Measurements from ENCODE around the gene SEMA6A. TPM values are rescaled to one million over a fixed set of nuclear protein-coding genes. Genes with fewer than 3 reads are reported as not detected.

Gene SEMA6A
- total and polyA plus RNA-seq, 2 experiments from 2014 or later = 233 to 400 TPM

DNA sequence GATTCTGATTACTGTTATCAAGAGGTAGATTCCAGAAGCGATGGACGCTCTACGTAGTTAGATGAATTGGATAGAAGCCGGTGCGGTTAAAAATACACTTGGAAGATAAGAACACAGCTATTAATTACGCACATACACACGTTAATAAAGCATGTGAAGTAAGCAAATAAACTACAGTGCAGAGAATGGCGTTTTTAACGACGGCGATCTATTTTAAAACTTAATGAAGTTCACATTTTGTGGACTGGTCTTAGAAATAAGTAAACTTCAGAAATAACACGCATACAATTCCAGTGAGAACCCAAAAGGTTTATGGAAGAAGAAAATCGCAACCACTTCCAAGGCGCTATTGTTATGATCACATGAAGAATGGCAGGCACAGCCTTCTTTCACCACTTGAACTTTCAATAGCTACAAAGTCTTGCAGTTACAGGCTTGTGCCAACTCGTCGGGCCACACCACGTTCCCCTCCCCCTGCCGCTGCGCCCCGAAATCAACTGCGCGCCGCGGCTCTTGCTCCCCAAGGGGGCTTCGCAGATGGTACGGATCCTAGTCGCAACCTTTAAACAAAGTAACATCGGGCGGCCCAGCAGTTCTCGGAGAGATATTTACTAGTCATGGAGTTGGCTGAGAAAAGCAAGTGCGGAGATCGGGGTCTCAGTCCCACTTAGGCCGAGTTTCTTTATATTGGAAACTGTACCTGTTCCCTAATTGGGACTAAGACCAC lies 866 bp upstream of the SEMA6A start:
- TF ChIP-seq POLR2AphosphoS5 (IDR thresholded peaks at IDR 0.05; ENCODE audit: low read depth) (0 out of 2 replicates have a peak, but pooled peaks have one; percentile 16), ZNF114 (CRISPR knock-in tag; IDR thresholded peaks at IDR 0.05) (no peak)
- H3K9me2 ChIP-seq (ENCODE audit: insufficient read depth) = no peaks in the 10 kb centered on the region
- H3K27me3 ChIP-seq (ENCODE audit: insufficient read depth) = no peaks in the 10 kb centered on the region
- H3K79me2 ChIP-seq (replicated peaks; ENCODE audit: insufficient read depth) = peaks cover 52% of the 10 kb centered on the region
- peaks cover 4% of the 10 kb centered on the region; the same call in 1 of the 2 replicates for H3F3A ChIP-seq (replicated peaks; ENCODE audit: low read depth)
- peaks cover 17% of the 10 kb centered on the region for H4K20me1 ChIP-seq (replicated peaks; ENCODE audit: insufficient read depth)
- peak overlapping the region; percentile 4; the same call in 1 of the 2 replicates for H2AFZ ChIP-seq
- Mint-ChIP-seq H3K36me3 (ENCODE audit: low read depth) (peaks cover 29% of the 10 kb centered on the region), H3K4me3 (peak overlapping the region; percentile 99), H3K9me3 (no peaks in the 10 kb centered on the region; the same call in 2 of the 3 replicates), H3K27ac (peak overlapping the region; percentile 98), H3K4me1 (peaks cover 29% of the 10 kb centered on the region), H3K27me3 (ENCODE audit: insufficient read depth, low read depth, poor library complexity) (peaks cover 20% of the 10 kb centered on the region)
- ATAC-seq (peak; percentile 5), DNase-seq (ENCODE audit: low spot score) (peak; percentile 62)
- H3K36me3 ChIP-seq (ENCODE audit: insufficient read depth) = no peaks in the 10 kb centered on the region; the same call in 1 of the 2 replicates
- H3K4me2 ChIP-seq = peak overlapping the region; percentile 90
- H3K4me3 ChIP-seq = peak overlapping the region; percentile 98
- H3K4me1 ChIP-seq (ENCODE audit: insufficient read depth) = peaks cover 29% of the 10 kb centered on the region
- peak overlapping the region; percentile 95 for H3K27ac ChIP-seq (ENCODE audit: low read depth)

DNA sequence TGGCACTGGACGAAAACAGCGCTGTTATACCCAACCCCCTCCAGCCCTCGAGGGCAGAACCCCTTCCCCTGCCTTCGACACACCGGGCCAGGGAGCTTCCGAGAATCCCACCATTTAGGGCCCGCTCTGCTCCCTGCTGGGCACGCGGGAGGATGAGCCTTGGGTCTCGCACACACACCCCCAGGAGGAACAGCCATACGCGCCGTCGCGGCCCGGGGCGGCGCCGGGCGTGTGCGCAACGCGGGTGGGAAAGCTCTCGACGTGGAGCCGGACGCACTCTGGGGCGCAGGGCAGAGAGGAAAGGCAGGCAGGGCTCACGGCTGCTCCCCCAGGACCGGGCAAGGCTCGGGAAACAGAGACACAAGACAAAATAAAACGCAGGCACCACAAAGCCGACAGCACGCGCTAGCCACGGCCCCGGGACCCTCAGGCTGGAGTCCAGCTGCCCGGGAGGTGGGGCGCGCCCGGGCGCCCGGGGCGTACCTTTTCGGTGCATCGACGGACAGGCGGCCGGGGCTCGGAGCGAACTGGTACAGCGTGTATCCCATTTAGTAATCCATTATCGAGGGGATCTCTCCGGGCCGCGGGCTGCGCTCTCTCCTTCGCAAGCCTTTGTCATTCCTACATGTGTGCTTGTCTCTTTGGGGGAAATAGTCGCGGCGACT lies 789 bp downstream of the SEMA6A start:
- Mint-ChIP-seq H3K4me1 (peaks cover 39% of the 10 kb centered on the region), H3K36me3 (ENCODE audit: low read depth) (peaks cover 41% of the 10 kb centered on the region), H3K9me3 (no peaks in the 10 kb centered on the region; the same call in 2 of the 3 replicates), H3K4me3 (peak overlapping the region; percentile 99), H3K27ac (peak overlapping the region; percentile 96), H3K27me3 (ENCODE audit: insufficient read depth, low read depth, poor library complexity) (peaks cover 18% of the 10 kb centered on the region)
- ATAC-seq (no peak), DNase-seq (ENCODE audit: low spot score) (no peak)
- Histone ChIP-seq H3K36me3 (ENCODE audit: insufficient read depth) (no peaks in the 10 kb centered on the region; the same call in 1 of the 2 replicates), H3K9me2 (ENCODE audit: insufficient read depth) (no peaks in the 10 kb centered on the region), H3K4me1 (ENCODE audit: insufficient read depth) (peaks cover 43% of the 10 kb centered on the region), H3K27me3 (ENCODE audit: insufficient read depth) (no peaks in the 10 kb centered on the region), H2AFZ (no peak overlapping the region), H3K4me3 (peak overlapping the region; percentile 98), H3K27ac (ENCODE audit: low read depth) (peak overlapping the region; percentile 95), H3K4me2 (peak overlapping the region; percentile 90), H4K20me1 (replicated peaks; ENCODE audit: insufficient read depth) (peaks cover 34% of the 10 kb centered on the region), H3F3A (replicated peaks; ENCODE audit: low read depth) (peaks cover 4% of the 10 kb centered on the region), H3K79me2 (replicated peaks; ENCODE audit: insufficient read depth) (peaks cover 68% of the 10 kb centered on the region)
- TF ChIP-seq POLR2AphosphoS5 (IDR thresholded peaks at IDR 0.05; ENCODE audit: low read depth) (peak; percentile 12; the same call in 1 of the 2 replicates), ZNF114 (CRISPR knock-in tag; IDR thresholded peaks at IDR 0.05) (no peak)

DNA sequence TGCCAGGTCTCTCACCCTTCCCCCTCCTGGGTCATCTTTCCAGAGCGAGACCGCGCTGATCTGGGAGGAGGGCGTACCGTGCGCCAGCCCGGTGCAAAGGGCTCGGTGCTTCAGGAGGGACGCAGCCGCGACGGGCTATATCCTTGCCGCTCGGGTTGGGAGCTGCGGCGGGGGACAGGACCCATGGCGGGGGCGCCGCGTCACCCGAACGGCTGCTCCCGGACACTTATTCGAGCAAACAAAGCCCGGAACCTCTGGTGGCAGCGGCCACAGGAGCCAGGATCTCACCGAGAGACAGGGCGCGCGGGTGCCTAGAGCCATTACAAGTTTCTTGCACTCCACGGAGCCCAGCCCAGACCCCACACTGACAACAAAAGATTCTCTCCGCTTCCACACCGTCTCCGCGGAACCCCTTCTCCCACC lies 1.3 kb downstream of the SEMA6A start:
- H3K27ac Mint-ChIP-seq = peak overlapping the region; percentile 94
- Histone ChIP-seq H4K20me1 (replicated peaks; ENCODE audit: insufficient read depth) (peaks cover 39% of the 10 kb centered on the region), H3K4me2 (peak overlapping the region; percentile 90), H3F3A (replicated peaks; ENCODE audit: low read depth) (peaks cover 4% of the 10 kb centered on the region), H3K27ac (ENCODE audit: low read depth) (peak overlapping the region; percentile 60; the same call in 1 of the 2 replicates), H3K36me3 (ENCODE audit: insufficient read depth) (no peaks in the 10 kb centered on the region; the same call in 1 of the 2 replicates), H3K4me3 (peak overlapping the region; percentile 98), H3K4me1 (ENCODE audit: insufficient read depth) (peaks cover 43% of the 10 kb centered on the region), H3K9me2 (ENCODE audit: insufficient read depth) (no peaks in the 10 kb centered on the region), H3K79me2 (replicated peaks; ENCODE audit: insufficient read depth) (peaks cover 74% of the 10 kb centered on the region), H2AFZ (no peak overlapping the region), H3K27me3 (ENCODE audit: insufficient read depth) (no peaks in the 10 kb centered on the region)
- TF ChIP-seq, protein P1, sequence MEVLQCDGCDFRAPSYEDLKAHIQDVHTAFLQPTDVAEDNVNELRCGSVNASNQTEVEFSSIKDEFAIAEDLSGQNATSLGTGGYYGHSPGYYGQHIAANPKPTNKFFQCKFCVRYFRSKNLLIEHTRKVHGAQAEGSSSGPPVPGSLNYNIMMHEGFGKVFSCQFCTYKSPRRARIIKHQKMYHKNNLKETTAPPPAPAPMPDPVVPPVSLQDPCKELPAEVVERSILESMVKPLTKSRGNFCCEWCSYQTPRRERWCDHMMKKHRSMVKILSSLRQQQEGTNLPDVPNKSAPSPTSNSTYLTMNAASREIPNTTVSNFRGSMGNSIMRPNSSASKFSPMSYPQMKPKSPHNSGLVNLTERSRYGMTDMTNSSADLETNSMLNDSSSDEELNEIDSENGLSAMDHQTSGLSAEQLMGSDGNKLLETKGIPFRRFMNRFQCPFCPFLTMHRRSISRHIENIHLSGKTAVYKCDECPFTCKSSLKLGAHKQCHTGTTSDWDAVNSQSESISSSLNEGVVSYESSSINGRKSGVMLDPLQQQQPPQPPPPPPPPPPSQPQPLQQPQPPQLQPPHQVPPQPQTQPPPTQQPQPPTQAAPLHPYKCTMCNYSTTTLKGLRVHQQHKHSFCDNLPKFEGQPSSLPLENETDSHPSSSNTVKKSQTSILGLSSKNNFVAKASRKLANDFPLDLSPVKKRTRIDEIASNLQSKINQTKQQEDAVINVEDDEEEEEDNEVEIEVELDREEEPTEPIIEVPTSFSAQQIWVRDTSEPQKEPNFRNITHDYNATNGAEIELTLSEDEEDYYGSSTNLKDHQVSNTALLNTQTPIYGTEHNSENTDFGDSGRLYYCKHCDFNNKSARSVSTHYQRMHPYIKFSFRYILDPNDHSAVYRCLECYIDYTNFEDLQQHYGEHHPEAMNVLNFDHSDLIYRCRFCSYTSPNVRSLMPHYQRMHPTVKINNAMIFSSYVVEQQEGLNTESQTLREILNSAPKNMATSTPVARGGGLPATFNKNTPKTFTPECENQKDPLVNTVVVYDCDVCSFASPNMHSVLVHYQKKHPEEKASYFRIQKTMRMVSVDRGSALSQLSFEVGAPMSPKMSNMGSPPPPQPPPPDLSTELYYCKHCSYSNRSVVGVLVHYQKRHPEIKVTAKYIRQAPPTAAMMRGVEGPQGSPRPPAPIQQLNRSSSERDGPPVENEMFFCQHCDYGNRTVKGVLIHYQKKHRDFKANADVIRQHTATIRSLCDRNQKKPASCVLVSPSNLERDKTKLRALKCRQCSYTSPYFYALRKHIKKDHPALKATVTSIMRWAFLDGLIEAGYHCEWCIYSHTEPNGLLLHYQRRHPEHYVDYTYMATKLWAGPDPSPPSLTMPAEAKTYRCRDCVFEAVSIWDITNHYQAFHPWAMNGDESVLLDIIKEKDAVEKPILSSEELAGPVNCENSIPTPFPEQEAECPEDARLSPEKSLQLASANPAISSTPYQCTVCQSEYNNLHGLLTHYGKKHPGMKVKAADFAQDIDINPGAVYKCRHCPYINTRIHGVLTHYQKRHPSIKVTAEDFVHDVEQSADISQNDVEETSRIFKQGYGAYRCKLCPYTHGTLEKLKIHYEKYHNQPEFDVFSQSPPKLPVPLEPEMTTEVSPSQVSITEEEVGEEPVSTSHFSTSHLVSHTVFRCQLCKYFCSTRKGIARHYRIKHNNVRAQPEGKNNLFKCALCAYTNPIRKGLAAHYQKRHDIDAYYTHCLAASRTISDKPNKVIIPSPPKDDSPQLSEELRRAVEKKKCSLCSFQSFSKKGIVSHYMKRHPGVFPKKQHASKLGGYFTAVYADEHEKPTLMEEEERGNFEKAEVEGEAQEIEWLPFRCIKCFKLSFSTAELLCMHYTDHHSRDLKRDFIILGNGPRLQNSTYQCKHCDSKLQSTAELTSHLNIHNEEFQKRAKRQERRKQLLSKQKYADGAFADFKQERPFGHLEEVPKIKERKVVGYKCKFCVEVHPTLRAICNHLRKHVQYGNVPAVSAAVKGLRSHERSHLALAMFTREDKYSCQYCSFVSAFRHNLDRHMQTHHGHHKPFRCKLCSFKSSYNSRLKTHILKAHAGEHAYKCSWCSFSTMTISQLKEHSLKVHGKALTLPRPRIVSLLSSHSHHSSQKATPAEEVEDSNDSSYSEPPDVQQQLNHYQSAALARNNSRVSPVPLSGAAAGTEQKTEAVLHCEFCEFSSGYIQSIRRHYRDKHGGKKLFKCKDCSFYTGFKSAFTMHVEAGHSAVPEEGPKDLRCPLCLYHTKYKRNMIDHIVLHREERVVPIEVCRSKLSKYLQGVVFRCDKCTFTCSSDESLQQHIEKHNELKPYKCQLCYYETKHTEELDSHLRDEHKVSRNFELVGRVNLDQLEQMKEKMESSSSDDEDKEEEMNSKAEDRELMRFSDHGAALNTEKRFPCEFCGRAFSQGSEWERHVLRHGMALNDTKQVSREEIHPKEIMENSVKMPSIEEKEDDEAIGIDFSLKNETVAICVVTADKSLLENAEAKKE (CRISPR knock-in tag; IDR thresholded peaks at IDR 0.05) = no peak
- TF ChIP-seq POLR2AphosphoS5 (IDR thresholded peaks at IDR 0.05; ENCODE audit: low read depth) = peak; percentile 12; the same call in 1 of the 2 replicates
- no peak for TF ChIP-seq ZNF331 (CRISPR knock-in tag; IDR thresholded peaks at IDR 0.05; ENCODE audit: low read depth)
- ATAC-seq = peak; percentile 7
- H3K4me3 Mint-ChIP-seq = peak overlapping the region; percentile 99
- no peaks in the 10 kb centered on the region; the same call in 2 of the 3 replicates for H3K9me3 Mint-ChIP-seq
- H3K4me1 Mint-ChIP-seq = peaks cover 40% of the 10 kb centered on the region
- peaks cover 17% of the 10 kb centered on the region for H3K27me3 Mint-ChIP-seq (ENCODE audit: insufficient read depth, low read depth, poor library complexity)
- DNase-seq (ENCODE audit: low spot score) = no peak
- peaks cover 41% of the 10 kb centered on the region for H3K36me3 Mint-ChIP-seq (ENCODE audit: low read depth)

Data from GM23338 (cell line).